Measurements from ENCODE around the gene KCNC3.
"Not testable (repeated sequence)": the region's sequence is repeated elsewhere in the genome, so short reads cannot be mapped to it uniquely, and the experiment has no call there.

The KCNC3 gene

DNA sequence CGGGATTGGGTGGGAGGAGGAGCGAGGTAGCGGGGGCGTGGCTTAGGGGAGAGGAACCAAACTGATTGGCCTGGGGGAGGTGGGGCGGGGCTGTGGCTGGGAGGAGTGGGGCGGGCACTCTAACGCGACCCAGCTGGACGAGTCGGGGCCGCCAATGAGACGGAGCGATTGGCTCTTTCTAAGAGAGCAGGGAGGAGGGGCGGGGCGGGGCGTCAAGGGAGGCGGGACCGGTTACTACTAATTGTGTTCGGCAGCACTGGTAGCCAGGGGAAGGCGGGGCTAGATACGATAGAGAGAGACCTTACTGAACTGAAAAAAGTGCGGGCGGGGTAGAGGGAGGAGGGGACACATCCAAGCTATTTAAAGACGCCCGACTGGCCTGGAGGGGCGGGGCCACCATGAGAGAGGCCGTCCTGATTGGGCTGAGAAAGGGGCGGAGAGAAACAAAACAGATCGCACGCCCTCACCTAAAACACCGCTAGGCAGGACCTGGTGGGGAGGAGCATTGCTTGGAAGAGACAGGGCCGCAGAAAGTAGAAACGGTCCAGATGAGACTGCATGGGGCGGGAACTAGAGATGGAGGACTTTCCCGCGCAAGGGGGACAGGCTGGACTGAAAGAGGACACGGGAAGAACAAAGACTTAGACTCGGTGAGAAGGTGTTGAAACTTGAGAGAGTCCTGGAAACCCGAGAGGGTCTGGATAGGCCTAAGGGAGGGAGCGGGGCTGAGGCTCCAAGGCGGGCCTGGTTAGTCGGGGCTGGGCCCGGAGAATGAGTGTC, at the start of gene KCNC3:
Gene KCNC3 (minus strand): TSS at position 232 of the 780 bp plus-strand sequence. CDS start 295 bp downstream, outside the sequence.
- peak; percentile 98 for DNase-seq

DNA sequence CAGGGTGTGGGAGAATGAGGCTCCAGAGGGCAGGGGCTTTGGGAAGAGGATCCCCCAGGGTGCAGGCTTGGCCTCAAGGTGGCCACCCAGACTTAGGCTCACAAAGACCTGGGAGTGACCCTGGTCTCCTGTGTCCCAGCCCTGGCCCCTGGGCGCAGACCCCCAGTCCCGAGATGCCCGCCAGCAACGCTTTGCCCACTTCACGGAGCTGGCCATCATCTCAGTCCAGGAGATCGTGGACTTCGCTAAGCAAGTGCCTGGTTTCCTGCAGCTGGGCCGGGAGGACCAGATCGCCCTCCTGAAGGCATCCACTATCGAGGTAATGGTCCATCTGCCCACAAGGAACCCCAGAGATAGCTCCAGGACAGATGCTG, 49.7 kb upstream of the KCNC3 start:
- no peak for DNase-seq

DNA sequence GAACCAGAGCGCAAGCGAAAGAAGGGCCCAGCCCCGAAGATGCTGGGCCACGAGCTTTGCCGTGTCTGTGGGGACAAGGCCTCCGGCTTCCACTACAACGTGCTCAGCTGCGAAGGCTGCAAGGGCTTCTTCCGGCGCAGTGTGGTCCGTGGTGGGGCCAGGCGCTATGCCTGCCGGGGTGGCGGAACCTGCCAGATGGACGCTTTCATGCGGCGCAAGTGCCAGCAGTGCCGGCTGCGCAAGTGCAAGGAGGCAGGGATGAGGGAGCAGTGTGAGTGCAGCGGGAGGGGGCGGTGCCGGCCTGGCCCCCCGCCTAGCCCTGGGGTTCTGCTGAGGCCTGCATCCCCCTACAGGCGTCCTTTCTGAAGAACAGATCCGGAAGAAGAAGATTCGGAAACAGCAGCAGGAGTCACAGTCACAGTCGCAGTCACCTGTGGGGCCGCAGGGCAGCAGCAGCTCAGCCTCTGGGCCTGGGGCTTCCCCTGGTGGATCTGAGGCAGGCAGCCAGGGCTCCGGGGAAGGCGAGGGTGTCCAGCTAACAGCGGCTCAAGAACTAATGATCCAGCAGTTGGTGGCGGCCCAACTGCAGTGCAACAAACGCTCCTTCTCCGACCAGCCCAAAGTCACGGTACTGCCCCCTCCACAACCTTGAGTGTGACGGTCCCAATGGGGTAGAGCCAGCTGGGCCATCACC, 49.1 kb upstream of the KCNC3 start:
- no peak for DNase-seq

DNA sequence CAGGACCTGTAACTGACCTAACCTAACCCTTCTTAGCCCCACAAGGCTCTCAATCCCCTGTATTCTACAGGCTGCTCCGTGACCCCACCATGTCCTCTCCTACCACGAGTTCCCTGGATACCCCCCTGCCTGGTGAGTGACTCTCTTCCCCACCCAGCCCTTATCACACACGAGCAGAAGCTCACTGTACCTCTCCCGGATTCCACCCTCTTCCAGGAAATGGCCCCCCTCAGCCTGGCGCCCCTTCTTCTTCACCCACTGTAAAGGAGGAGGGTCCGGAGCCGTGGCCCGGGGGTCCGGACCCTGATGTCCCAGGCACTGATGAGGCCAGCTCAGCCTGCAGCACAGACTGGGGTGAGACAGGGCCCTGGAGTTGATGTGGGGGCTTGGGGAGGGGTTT, 48.3 kb upstream of the KCNC3 start:
- no peak for DNase-seq

DNA sequence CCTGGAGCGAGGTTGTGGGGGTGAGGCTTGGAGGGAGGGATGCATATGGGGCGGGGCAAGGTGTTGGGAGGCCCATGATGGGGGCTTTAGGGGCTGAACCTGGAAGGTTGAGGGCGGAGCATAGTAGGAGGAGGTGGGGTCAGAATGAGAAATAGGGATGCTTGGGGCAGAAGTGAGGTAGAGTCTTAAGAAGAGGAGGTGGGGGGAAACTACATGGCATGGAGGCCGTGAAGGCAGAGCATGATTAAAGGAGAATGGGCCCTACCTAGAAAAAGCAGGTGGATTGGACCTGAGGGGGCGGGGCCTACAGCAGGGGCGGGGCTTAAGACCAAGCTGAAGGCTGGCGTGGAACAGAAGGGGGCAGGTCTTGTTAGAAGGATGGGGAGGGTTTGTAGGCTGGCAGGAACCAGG, 47.9 kb upstream of the KCNC3 start:
- peak; percentile 39 for DNase-seq

DNA sequence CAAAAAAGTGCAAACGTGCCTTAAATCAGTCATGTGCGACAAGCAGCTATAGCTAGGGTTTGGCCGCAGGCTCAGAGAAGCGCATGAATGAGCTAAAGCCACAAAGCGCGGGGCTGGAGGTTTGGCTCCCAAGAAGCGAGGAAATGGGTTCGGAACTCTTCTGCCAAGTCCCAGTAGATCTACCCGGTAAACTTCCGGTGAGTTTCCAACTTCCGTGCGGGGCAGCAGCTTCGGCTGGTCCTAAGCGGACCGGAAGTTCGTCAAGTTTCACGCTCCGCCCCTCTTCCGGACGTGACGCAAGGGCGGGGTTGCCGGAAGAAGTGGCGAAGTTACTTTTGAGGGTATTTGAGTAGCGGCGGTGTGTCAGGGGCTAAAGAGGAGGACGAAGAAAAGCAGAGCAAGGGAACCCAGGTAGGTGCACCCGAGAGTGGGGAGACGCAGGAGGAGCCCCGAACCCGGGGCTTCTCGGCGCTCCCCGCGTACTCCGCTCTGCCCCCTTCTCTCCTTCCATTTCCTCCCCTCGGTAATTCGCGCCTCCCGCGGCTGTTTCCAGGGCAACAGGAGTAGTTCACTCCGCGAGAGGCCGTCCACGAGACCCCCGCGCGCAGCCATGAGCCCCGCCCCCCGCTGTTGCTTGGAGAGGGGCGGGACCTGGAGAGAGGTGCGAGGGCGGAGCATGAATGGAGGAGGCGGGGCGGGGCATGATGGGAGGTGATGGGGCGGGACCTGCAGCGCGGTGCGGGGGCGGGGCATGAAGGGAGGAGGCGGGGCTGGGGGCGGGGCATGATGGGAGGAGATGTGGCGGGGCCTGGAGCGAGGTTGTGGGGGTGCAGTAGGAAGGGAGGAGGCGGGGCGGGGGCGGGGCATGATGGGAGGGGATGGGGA, 47.2 kb upstream of the KCNC3 start, which contains the start of gene NR1H2:
Gene NR1H2 (plus strand): TSS at position 292 of the 885 bp plus-strand sequence. CDS start 1,149 bp downstream, outside the sequence.
- DNase-seq, result peak; percentile 87

DNA sequence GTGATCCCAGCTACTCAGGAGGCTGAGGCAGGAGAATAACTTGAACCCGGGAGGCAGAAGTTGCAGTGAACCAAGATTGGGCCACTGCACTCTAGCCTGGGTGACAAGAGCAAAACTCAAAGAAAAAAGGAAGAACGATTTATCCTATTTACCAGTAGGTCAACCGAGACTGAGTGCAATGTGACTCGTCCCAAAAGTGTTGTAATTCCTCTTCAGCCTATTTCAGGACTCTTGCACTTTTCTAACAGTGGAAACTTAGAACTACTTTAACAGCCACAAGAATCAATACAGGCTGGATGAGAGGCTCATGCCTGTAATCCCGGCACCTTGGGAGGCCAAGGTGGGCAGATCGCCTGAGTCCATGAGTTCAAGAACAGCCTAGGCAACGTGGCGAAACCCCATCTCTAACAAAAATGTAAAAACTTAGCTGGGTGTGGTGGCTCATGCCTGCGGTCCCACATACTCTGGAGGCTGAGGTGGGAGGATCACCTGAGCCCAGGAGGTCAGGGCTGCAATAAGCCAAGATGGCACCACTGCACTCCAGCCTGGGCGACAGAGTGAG, 42.8 kb upstream of the KCNC3 start:
- no peak for DNase-seq

DNA sequence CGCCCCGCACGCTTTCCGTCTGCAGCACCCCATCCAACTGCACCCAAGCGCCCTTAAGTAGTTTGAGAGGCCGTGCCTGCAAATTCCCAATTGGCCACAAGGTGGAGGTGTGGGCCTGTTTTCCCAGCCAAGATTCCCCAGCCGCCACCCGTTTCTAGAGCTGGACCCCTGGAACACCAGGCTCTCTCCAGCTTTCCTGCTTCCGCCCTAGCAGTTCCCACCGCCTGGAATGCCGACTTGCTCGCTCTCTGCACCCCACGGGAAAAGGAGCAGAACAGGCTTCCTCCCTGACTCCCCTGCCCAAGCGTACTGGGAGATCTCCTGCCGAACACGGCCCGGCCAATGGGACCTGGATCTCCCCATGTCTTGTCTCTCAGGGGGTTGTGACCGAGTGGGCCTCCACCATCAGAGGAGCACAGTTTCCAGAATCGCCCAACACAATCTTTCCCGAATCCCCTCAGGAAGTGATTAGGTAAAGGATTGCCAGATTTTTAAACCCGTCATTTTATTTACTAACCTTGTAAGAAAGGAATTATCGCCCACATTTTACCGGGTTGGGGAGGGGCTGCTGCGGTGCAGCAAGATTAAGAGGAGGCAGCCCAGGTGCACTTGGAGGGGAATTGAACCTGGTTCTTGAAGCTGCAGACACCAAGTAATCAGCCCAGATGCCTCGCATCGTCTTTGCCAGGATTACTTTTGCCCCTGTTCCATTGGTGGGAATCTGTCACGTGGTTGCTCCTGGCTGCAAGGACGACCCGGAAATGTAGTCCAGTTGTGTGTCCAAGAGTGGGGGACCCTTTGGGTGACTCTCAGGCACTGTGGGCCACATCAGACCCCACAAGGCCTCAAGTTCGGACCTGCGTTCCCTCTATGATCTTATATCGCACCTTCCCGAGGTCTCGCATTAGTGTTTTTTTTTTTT, 39.7 kb upstream of the KCNC3 start:
- DNase-seq, result peak; percentile 69

DNA sequence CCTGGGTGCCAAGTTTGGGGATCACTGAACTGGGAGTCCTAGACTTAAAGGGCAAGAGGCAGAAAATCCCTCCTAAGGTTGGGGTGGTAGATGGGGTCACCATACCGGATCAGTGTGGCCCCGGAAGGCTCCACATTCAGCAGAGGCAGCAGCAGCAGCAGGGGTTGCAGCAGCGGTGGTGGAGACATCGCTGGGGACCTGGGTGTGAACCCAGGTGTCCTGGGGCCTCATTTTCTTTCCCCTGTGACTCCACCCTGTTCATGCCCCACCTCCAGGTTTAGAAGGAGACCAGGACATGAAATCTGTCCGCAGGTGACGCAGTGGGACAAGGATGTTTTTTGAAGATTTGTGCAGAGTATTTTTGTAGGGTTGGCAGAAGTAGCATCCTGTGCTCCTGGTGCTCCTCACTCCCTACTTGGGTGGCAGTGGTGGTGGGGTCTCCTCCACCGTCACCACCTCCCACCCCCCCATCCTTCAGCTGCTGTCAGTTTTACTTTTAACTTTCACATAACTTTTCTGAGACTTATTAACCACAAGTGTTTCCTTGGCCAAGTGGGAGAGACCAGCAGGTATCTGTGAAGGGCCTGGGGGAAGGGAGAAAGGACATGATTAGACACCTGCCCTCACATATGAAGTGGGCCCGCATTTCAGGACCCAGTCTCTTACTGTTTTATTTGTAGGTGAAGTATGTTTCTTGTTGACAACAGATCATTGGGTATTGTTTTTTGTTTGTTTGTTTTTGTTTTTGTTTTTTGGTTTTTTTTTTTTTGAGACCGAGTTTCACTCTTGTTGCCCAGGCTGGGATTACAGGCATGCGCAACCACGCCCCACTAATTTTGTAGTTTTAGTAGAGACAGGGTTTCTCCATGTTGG, 36.5 kb upstream of the KCNC3 start, which contains the start of gene NAPSA:
Gene NAPSA (minus strand): TSS at position 206 of the 873 bp plus-strand sequence. CDS start 18 bp downstream, at position 188.
- DNase-seq, result no peak

DNA sequence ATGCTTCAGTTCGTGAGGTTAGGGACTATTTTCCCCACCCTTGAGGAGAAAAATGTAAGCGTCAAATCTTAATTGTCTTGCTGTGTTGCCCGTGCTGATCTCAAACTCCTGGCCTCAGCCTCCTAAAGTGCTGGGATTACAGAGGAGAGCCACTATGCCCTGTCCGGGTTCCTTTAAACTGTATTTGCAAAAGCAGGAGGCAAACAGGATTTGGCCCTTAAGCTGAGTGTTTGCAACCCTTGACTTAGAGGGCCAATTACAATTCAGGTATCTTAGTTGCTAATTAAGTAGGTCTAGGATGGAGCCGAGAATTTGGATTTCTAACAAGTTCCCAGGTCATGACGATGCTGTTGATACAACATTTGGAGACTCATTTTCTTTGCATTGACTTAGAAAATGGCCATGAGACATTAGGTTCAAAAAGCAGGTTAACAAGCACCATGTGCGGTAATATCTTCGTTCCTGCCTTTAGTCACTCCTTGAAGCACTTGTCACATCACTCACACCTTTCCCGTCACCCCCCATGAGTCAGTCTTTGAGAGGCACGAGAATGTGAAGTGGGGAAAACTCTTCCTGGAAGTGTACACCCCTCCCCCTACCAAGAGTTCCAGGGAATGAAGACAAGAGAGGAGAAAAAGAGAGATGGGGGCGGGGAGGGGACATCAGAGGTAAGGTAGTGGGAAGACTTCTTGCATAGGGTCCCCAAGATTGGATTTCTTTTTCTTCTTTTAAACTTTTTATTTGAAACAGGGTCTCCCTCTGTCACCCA, 33.7 kb upstream of the KCNC3 start:
- no peak for DNase-seq

DNA sequence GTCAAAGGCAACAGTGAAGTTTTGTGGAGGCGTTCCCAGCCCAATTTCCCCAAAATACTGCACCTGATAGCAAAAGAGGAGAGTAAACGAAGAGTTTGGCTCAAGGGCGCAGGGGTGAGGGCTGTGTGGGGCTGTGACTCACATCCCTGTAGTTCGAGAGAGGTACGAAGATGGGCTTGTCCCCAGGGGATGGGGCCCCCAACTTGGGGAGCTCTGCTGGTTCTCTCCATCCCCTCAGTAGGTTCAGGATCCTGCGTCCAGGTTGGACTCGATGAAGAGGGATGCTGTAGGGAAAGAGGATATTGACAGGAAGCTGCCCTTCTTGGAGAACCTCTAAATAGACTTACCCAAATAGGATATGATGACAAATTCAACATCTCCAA, 32.8 kb upstream of the KCNC3 start:
- DNase-seq, result no peak

DNA sequence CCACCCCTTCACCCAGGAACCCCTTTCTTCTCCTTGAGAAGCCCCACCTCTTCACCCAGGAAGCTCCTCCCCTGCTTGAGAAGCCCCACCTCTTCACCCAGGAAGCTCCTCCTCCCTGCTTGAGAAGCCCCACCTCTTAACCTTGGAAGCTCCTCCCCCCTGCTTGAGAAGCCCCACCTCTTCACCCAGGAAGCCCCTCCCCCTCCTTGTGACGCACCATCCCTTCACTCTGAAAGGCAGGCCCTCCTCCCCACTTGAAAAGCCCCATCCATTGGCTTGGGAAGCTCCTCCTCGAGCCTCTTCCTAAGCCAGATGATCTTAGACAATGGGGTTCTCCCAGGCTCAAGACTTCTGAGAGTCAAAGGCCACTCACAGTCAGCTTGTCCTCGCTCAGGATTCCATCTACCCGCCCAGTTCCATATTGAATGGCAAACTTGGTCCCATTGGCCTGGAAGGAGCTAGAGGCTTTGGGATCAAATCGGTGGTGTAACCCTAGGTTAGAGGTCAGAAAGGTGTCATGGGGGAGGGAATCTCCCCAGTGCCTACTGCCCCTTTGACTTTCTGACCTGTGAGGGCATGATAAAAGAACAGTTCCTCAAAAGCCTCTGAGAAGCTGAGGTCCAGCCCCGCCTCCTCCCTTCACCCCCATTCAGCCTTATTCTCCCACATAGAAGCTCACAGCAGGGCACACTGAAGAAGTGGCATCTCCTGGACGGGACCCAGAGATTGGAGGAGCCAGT, 32.3 kb upstream of the KCNC3 start:
- no peak for DNase-seq

DNA sequence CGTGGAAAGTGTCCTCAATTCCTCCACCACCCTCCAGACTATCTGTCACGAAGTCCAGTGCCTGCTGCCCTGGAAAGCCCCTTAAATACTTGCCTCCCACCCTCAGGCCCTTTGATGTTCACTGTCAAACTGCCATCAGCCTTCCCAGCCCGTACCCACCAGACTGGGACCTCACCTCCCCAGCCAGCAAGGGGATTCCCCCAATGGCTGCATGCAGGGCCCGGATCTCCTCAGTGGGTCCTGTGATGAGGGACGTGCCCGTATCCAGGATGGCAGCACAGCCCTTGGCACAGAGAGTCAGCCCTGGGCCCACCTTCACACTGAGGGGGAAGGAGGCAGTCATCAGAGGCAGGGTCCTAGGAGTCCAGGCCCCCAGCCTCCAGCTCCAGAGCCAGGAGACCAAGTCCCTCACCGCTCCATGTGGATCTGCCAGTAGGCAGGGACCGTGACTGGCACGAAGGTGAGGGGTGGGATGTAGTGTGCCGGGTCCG, 30.2 kb upstream of the KCNC3 start:
- no peak for DNase-seq

DNA sequence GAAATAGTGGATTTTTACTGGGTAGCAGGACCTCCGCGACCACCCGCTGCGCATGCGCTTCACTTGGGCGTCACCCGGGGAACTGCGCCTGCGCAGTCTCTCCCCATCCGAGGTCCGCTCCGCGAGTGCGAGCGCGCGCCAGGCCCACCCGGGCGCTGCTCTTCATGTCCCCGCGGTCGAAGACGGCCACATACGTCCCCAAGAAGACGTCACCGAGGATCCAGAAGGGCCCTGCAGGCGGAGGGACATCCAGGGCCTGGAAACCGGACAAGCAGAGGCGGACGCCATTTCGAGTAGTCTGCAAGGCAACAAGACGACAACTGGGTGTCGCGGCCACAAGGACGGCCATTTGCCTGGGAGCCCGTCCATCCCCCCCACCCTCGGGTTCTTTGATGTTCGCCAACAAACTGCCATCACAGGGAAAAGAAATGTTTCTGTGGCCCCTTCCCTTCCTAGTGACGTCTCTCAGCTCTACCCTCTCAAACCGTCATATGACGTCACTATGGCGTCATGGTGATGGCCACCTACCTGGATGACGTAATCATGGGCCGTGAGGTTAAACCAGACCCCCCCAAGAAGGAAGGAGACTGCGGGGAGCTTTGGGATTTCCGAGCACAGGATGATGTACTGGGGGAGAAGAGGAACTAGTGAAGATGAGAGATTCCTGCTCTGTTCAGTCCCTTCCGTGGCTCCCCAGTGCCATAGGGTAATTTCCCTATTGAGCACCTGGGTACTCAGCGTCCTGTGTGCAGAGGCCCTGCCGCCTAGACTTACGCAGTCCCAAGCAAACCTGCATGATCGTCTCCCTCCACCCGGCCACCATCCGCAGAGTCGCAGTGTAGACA, 29.5 kb upstream of the KCNC3 start:
- no peak for DNase-seq

DNA sequence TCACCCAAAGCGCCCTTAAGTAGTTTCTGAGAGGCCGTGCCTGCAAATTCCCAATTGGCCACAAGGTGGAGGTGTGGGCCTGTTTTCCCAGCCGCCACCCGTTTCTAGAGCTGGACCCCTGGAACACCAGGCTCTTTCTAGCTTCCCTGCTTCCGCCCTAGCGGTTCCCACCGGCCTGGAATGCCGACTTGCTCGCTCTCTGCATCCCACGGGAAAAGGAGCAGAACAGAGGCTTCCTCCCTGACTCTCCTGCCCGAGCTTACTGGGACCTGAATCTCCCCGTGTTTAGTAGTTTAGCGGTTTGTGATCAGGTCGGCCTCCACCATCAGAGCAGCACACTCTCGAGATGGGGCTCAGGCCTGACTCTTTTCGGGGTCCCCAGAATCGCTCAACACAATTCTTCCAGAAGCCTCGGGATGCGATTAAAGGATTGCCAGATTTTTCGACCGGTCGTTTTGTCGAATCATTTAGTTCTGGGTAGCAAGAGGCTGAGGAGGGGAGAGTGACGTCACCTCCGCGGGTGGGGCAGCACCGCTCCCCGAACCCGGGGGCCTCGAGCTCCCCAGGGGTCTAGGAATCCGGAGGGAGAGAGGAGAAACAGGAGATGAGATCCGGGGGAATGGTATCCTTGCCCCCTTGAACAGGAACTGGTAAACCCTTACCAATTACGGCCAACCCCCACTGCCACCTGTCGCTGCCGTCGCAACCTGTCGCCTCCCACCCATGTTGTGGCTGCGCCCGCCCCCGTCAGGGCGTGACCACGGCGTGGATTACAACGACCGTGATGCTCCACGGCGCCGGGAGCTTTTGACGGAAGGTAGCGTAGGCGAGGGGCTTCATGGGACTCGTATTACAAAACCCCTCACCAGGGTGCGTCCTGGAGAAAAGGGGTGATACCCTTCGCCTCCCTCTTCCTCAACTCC, 28.3 kb upstream of the KCNC3 start:
- DNase-seq, result peak; percentile 42

DNA sequence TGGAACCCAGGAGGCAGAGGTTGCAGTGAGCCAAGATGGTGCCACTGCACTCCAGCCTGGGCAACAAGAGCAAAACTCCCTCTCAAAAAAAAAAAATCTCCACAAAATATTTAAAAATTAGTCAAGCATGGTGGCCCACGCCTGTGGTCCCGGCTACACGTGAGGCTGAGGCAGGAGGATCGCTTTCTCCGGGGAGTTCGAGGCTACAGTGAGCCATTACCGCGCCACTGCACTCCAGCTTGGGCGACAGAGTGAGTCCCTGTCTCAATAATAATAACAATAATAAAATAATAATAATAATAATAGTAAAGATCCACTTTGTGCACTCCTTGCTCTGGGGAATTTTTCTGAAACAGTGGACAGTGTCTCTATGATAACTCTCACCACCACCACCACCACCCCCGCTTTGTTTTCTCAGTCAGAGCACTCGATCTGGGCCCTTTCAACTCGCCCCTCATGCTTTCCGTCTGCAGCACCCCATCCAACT, 27.6 kb upstream of the KCNC3 start:
- no peak for DNase-seq

DNA sequence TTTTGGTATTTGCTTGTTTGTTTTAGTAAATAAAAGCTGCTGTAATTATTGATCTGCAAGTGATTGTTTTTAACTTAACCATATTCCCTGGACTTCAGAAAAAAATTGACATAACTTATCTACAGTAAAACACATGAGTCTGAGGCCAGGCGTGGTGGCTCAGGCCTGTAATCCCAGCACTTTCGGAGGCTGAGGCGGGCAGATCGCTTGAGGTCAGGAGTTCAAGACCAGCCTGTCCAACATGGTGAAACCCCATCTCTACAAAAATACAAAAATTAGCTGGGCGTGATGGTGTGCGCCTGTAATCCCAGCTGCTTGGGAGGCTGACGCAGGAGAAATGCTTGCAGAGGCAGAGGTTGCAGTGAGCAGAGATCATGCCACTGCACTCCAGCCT, 24.3 kb upstream of the KCNC3 start:
- DNase-seq, result not testable (repeated sequence)

Measured in NCI-H526 treated with DMSO at 0.1 percent for 48 hours (cell line).